ENCODE measurements around the gene CREB5. TPM values are rescaled to one million over a fixed set of nuclear protein-coding genes. Genes with fewer than 3 reads are reported as not detected.
"Not testable (repeated sequence)": the region's sequence is repeated elsewhere in the genome, so short reads cannot be mapped to it uniquely, and the experiment has no call there.

CREB5 gene
- total and polyA plus RNA-seq, 2 donors (not counting 3 experiments of a cell fraction or from before 2014, with no cell fraction given): 19.6 to 28.4 TPM

GRCh38 chr7:28785041-28785995 is 373.0 kb downstream of the CREB5 start:
- Histone ChIP-seq H3K27me3 (ENCODE audit: control insufficient read depth in 2 of 2, insufficient read depth in 2 of 2, low read length in 2 of 2) (no peaks in the 10 kb centered on the region), H3K27ac (ENCODE audit: insufficient read depth, low read depth, low read length) (no peak overlapping the region), H3K4me3 (replicated peaks in 1 of 3; ENCODE audit: insufficient read depth in 1 of 3, low read depth in 1 of 3, low read length in 3 of 3) (no peak overlapping the region), H3K9ac (replicated peaks; ENCODE audit: extremely low read depth, insufficient read depth, low read length) (no peak overlapping the region), H4K20me1 (replicated peaks; ENCODE audit: control insufficient read depth, extremely low read depth, insufficient read depth, low read length) (no peaks in the 10 kb centered on the region), H2AFZ (ENCODE audit: low read depth, low read length) (no peak overlapping the region), H3K4me2 (ENCODE audit: insufficient read depth, low read length) (no peak overlapping the region), H3K9me3 (replicated peaks; ENCODE audit: control insufficient read depth, insufficient read depth, low read length) (no peaks in the 10 kb centered on the region), H3K9me1 (replicated peaks; ENCODE audit: control insufficient read depth, extremely low read depth, insufficient read depth, low read length) (no peaks in the 10 kb centered on the region), H3K4me1 (ENCODE audit: control insufficient read depth, extremely low read depth, insufficient read depth, low read length) (no peaks in the 10 kb centered on the region), H3K79me2 (ENCODE audit: control insufficient read depth, insufficient read depth, low read length) (no peaks in the 10 kb centered on the region), H3K36me3 (ENCODE audit: control insufficient read depth in 2 of 2, extremely low read depth in 1 of 2, insufficient read depth in 2 of 2, low read length in 2 of 2) (no peaks in the 10 kb centered on the region)
- no peak for FAIRE-seq
- no peak for DNase-seq (ENCODE audit: low read depth, low spot score)
- intact Hi-C loops (cut with micrococcal nuclease): no loop called here
- no TSS peak for BruUV-seq (replicated peaks)
- POLR2A ChIA-PET: no interaction called here
- no peak for TF ChIP-seq GATA2 (IDR thresholded peaks at IDR 0.05; ENCODE audit: insufficient read depth, insufficient read length, low read depth, low read length)
- no peak for TF ChIP-seq POLR2AphosphoS5 (IDR thresholded peaks at IDR 0.05; ENCODE audit: insufficient read depth, low read depth, low read length)
- no peak for TF ChIP-seq CTCF (IDR thresholded peaks at IDR 0.05; ENCODE audit: extremely low read depth in 1 of 2, insufficient read depth in 1 of 2, low read depth in 1 of 2, low read length in 2 of 2)
- no peak for TF ChIP-seq FOS (IDR thresholded peaks at IDR 0.05; ENCODE audit: borderline replicate concordance, insufficient read depth, low read length)
- TF ChIP-seq EZH2 (IDR thresholded peaks at IDR 0.05; ENCODE audit: borderline replicate concordance, low read depth, low read length, severe bottlenecking): no peak
- TF ChIP-seq, protein P1, sequence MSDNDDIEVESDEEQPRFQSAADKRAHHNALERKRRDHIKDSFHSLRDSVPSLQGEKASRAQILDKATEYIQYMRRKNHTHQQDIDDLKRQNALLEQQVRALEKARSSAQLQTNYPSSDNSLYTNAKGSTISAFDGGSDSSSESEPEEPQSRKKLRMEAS (IDR thresholded peaks at IDR 0.05; ENCODE audit: insufficient read depth, insufficient read length): no peak
- no peak for TF ChIP-seq JUN (IDR thresholded peaks at IDR 0.05; ENCODE audit: borderline replicate concordance, insufficient read depth, insufficient read length, low read depth)
- no peak for TF ChIP-seq MYC (IDR thresholded peaks at IDR 0.05; ENCODE audit: low read depth, low read length)
- TF ChIP-seq POLR2A (IDR thresholded peaks at IDR 0.05; ENCODE audit: low read depth, low read length): no peak
- CTCF ChIA-PET: no interaction called here
- dilution Hi-C loops (cut with MboI; ENCODE audit: extremely low pct_ligation_motif_present, low sequenced_read_pairs): no loop called here

DNA sequence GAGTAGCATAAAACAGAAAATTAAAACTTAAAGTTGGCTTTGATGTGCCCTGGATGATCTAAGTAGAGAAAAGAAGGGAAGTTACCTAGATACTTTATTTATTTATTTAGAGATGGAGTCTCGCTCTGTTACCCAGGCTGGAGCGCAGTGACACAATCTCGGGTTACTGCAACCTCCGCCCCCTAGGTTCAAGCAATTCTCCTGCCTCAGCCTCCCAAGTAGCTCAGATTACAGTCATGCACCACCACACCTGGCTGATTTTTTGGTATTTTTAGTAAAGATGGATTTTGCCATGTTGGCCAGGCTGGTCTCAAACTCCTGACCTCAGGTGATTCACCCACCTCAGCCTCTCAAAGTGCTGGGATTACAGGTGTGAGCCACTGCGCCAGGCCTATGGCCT is 373.8 kb downstream of the CREB5 start:
- H3K9me3 ChIP-seq (replicated peaks; ENCODE audit: control insufficient read depth, insufficient read depth, low read length); intact Hi-C loops (cut with micrococcal nuclease); H3K9me1 ChIP-seq (replicated peaks; ENCODE audit: control insufficient read depth, extremely low read depth, insufficient read depth, low read length); H3K4me1 ChIP-seq (ENCODE audit: control insufficient read depth, extremely low read depth, insufficient read depth, low read length); H3K36me3 ChIP-seq (ENCODE audit: control insufficient read depth in 2 of 2, extremely low read depth in 1 of 2, insufficient read depth in 2 of 2, low read length in 2 of 2); H4K20me1 ChIP-seq (replicated peaks; ENCODE audit: control insufficient read depth, extremely low read depth, insufficient read depth, low read length); H3K27me3 ChIP-seq (ENCODE audit: control insufficient read depth in 2 of 2, insufficient read depth in 2 of 2, low read length in 2 of 2); H2AFZ ChIP-seq (ENCODE audit: low read depth, low read length); H3K9ac ChIP-seq (replicated peaks; ENCODE audit: extremely low read depth, insufficient read depth, low read length); H3K4me2 ChIP-seq (ENCODE audit: insufficient read depth, low read length); H3K79me2 ChIP-seq (ENCODE audit: control insufficient read depth, insufficient read depth, low read length); DNase-seq (ENCODE audit: low read depth, low spot score); FAIRE-seq; POLR2A ChIA-PET; dilution Hi-C loops (cut with MboI; ENCODE audit: extremely low pct_ligation_motif_present, low sequenced_read_pairs); H3K4me3 ChIP-seq (replicated peaks in 1 of 3; ENCODE audit: insufficient read depth in 1 of 3, low read depth in 1 of 3, low read length in 3 of 3); BruUV-seq (replicated peaks); H3K27ac ChIP-seq (ENCODE audit: insufficient read depth, low read depth, low read length): not testable (repeated sequence)
- CTCF ChIA-PET: interaction anchor here (1.6 kb wide), 1 partner anchor 13 kb away, joined by 3 read pairs; no protein-coding TSS in a partner anchor

Measured in endothelial cell of umbilical vein (primary cell).